DMS79 treated with DMSO at 0.1 percent for 48 hours (cell line): ENCODE results near the gene TESK1.

ENCODE experiments used
- DNase-seq: peaks from one replicate; lab custom pipeline; 2025; lab: John Stamatoyannopoulos, UW

TESK1 gene

GRCh38 chr9:35604578-35605350, at the start of gene TESK1:
TESK1 (plus strand) TSS chr9:35605262; CDS start chr9:35605620, 358 bp downstream.
- DNase-seq, result peak; percentile 52

- DNase-seq, result no peak
Measured at GRCh38 chr9:35555881-35556280, 49.2 kb upstream of the TESK1 start.

GRCh38 chr9:35556776-35557175, 48.3 kb upstream of the TESK1 start:
- DNase-seq, result no peak

GRCh38 chr9:35557320-35557719, 47.7 kb upstream of the TESK1 start:
- DNase-seq, result no peak

- DNase-seq, result no peak
Measured at GRCh38 chr9:35558185-35558584, 46.9 kb upstream of the TESK1 start.

- no peak for DNase-seq
Measured at GRCh38 chr9:35559792-35560530, 45.1 kb upstream of the TESK1 start.

- no peak for DNase-seq
Measured at GRCh38 chr9:35560625-35561337, 44.3 kb upstream of the TESK1 start.

GRCh38 chr9:35561468-35562261, 43.4 kb upstream of the TESK1 start:
- DNase-seq, result no peak

- no peak for DNase-seq
Measured at GRCh38 chr9:35562895-35563780, 41.9 kb upstream of the TESK1 start.

- DNase-seq, result no peak
Measured at GRCh38 chr9:35563791-35564197, 41.3 kb upstream of the TESK1 start.

- DNase-seq, result no peak
Measured at GRCh38 chr9:35564658-35565061, 40.4 kb upstream of the TESK1 start.

GRCh38 chr9:35566417-35566816, 38.6 kb upstream of the TESK1 start:
- DNase-seq, result no peak

GRCh38 chr9:35568196-35568595, 36.9 kb upstream of the TESK1 start:
- DNase-seq, result no peak

GRCh38 chr9:35569206-35569605, 35.9 kb upstream of the TESK1 start:
- no peak for DNase-seq

- DNase-seq, result no peak
Measured at GRCh38 chr9:35570709-35571504, 34.2 kb upstream of the TESK1 start.

- no peak for DNase-seq
Measured at GRCh38 chr9:35574578-35575122, 30.4 kb upstream of the TESK1 start.

- no peak for DNase-seq
Measured at GRCh38 chr9:35575478-35575877, 29.6 kb upstream of the TESK1 start.

GRCh38 chr9:35577486-35577885, 27.6 kb upstream of the TESK1 start:
- DNase-seq, result no peak

- no peak for DNase-seq
Measured at GRCh38 chr9:35579130-35579529, 25.9 kb upstream of the TESK1 start.
